Body of pancreas (tissue), 4 donors: ENCODE results near the gene HNRNPR. TPM values are rescaled to one million over a fixed set of nuclear protein-coding genes. Genes with fewer than 3 reads are reported as not detected.

Source experiments
- ATAC-seq: fragments of 150-250 bp; one replicate; pipeline ENCODE4 v1.9.1; 2016
- DNase-seq, 4 donors: peaks; one replicate each; pipeline ENCODE4 v3.0.0-alpha.2; 2019
- H3K27ac ChIP-seq, 4 donors: fragments of 200-600 bp; sonication (generic); 1 replicate in 3 of 4; 2 replicates in 1 of 4; pipeline versions ENCODE4 v1.5.1 to v1.6.1; 2016 to 2019; ENCODE audit warnings: mild to moderate bottlenecking in 1 of 4, mixed read lengths in 1 of 4, moderate library complexity in 1 of 4
- H3K27me3 ChIP-seq, 2 donors: fragments of 200-600 bp; sonication (generic); one replicate each; pipeline ENCODE4 v1.6.0; 2016; ENCODE audit warnings: mild to moderate bottlenecking in 1 of 2
- H3K36me3 ChIP-seq, 2 donors: fragments of 200-600 bp; sonication (generic); replicated peaks in 1 of 2; 2 replicates each; pipeline ENCODE4 v1.5.1; 2016; ENCODE audit warnings: low read depth in 2 of 2; ENCODE audit not compliant: insufficient read depth in 1 of 2
- H3K4me1 ChIP-seq: fragments of 200-600 bp; sonication (generic); one replicate; pipeline ENCODE4 v1.6.0; 2016
- H3K4me3 ChIP-seq, 2 donors: fragments of 200-600 bp; sonication (generic); 1 replicate in 1 of 2; 2 replicates in 1 of 2; pipeline ENCODE4 v1.5.1; 2016 to 2019
- H3K9me3 ChIP-seq, 3 donors: fragments of 200-600 bp; sonication (generic); 1 replicate in 2 of 3; 2 replicates in 1 of 3; pipeline ENCODE4 v1.5.1; 2016
- POLR2A ChIP-seq, 3 donors: fragments of 450-650 bp; IDR thresholded peaks; one replicate each; pipeline ENCODE4 v1.6.1; 2016; ENCODE audit warnings: antibody characterized with exemption in 3 of 3, mild to moderate bottlenecking in 2 of 3
- WGBS, 2 donors: methylation state at CpG; one replicate each; pipeline ENCODE4 v1.1.5; 2017; 5-methylcytosine and 5-hydroxymethylcytosine counted together
- intact Hi-C: fragments of 100-400 bp; cut with DNase I; formaldehyde crosslinking; loops from one replicate; pipeline ENCODE4 v1.15.1; 2023
- total RNA-seq, 2 donors: library from RNA; depleted of rRNA; stranded (reverse); fragments of >200 nt; gene quantifications; one replicate each; pipeline ENCODE4 v1.1.0, GENCODE V29; 2016
- TF ChIP-seq, protein P1 (sequence below), 7 experiments: fragments of 450-650 bp in 4 of 7; fragments of 200-600 bp in 3 of 7; sonication (generic) in 3 of 7; IDR thresholded peaks; one replicate each; pipeline ENCODE4 v1.5.1; 2016 to 2019; ENCODE audit warnings: antibody characterized with exemption in 7 of 7

HNRNPR gene
- total RNA-seq, 2 donors from 2014 or later: 34.2 to 41.2 TPM

DNA sequence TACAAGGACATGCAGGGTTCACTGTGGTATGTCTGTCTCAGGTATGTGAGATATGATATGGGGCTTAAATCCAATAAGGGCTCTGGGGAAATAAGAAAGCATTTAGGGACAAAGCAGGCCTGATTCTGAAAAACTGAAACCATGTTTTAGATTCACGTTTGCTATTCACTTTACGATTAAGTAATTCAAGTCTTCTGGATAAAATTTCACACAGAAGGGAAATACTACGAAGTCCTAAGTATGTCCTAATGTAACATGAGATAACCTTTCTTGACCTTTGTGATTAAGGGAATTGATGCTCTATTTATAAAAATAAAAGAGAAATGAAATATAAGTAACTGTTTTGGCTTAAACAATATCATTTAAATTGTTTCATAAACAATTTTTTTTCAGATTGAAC lies 55.4 kb downstream of the HNRNPR start:
- no peaks in the 10 kb centered on the region for H3K36me3 ChIP-seq
- H3K4me1 ChIP-seq: peaks cover 22% of the 10 kb centered on the region
- intact Hi-C loops: no loop called here
- H3K4me3 ChIP-seq: no peak overlapping the region
- H3K27me3 ChIP-seq: no peaks in the 10 kb centered on the region
- DNase-seq: no peak
- peak overlapping the region in 1 of 4 donors; percentile 52 for H3K27ac ChIP-seq
- no peaks in the 10 kb centered on the region for H3K9me3 ChIP-seq
- 32 to 33% methylated on average over 3 of the region's 3 CpGs for WGBS, 2 donors
- TF ChIP-seq, protein P1, sequence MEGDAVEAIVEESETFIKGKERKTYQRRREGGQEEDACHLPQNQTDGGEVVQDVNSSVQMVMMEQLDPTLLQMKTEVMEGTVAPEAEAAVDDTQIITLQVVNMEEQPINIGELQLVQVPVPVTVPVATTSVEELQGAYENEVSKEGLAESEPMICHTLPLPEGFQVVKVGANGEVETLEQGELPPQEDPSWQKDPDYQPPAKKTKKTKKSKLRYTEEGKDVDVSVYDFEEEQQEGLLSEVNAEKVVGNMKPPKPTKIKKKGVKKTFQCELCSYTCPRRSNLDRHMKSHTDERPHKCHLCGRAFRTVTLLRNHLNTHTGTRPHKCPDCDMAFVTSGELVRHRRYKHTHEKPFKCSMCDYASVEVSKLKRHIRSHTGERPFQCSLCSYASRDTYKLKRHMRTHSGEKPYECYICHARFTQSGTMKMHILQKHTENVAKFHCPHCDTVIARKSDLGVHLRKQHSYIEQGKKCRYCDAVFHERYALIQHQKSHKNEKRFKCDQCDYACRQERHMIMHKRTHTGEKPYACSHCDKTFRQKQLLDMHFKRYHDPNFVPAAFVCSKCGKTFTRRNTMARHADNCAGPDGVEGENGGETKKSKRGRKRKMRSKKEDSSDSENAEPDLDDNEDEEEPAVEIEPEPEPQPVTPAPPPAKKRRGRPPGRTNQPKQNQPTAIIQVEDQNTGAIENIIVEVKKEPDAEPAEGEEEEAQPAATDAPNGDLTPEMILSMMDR (IDR thresholded peaks at IDR 0.05): no peak
- TF ChIP-seq POLR2A (IDR thresholded peaks at IDR 0.05): no peak
- no peak for ATAC-seq

DNA sequence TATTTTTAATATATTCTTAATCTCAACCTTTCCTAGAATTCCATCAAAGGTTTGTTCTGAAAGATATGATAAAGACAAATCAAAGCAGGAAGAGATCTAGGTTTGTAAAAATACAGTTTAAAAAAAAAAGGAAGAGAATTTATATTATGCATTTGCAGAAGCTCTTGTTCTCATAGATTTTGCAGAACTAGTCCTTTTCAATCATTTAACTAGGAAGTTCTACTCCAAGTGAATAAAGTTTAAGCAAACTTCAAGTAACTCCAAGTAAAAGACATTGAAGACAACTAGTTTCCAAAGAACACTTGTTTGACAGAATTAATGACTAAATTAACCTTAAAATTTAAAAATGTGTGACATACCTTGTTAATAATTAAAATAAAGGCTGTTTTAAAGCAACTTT lies 55.9 kb downstream of the HNRNPR start:
- Histone ChIP-seq H3K9me3 (no peaks in the 10 kb centered on the region), H3K27ac (peak overlapping the region in 1 of 4 donors; percentile 52), H3K4me3 (no peak overlapping the region), H3K36me3 (no peaks in the 10 kb centered on the region), H3K27me3 (no peaks in the 10 kb centered on the region), H3K4me1 (peaks cover 25% of the 10 kb centered on the region)
- TF ChIP-seq POLR2A (IDR thresholded peaks at IDR 0.05): no peak
- TF ChIP-seq, protein P1 (IDR thresholded peaks at IDR 0.05): no peak
- intact Hi-C loops: no loop called here
- ATAC-seq (no peak), DNase-seq (no peak)

DNA sequence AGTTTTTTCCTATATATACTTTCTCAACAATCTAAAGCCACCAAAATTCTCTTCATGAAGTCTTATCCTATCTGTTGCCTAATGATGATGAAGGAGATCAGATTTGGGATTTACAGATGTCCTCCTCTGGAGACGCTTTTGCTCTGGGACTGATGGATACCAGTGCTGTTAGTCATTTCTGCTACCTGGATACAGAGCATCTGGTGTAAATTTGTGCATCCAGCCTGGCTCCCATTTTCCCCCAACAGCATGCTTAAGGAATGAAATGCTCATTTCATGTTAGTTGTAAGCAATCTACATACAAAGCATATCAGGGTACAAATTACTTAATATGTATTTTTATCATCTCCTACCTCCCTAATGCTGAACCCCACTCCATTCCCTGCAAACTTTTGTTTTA lies 57.7 kb downstream of the HNRNPR start:
- H3K4me1 ChIP-seq: peaks cover 38% of the 10 kb centered on the region
- TF ChIP-seq POLR2A (IDR thresholded peaks at IDR 0.05): no peak
- TF ChIP-seq, protein P1 (IDR thresholded peaks at IDR 0.05): no peak
- no peaks in the 10 kb centered on the region for H3K36me3 ChIP-seq
- intact Hi-C loops: no loop called here
- ATAC-seq: no peak
- no peak overlapping the region for H3K27ac ChIP-seq
- WGBS, 2 donors: 94 to 95% methylated on average over 1 of the region's 1 CpG
- no peaks in the 10 kb centered on the region for H3K27me3 ChIP-seq
- no peaks in the 10 kb centered on the region for H3K9me3 ChIP-seq
- no peak overlapping the region for H3K4me3 ChIP-seq
- no peak for DNase-seq

DNA sequence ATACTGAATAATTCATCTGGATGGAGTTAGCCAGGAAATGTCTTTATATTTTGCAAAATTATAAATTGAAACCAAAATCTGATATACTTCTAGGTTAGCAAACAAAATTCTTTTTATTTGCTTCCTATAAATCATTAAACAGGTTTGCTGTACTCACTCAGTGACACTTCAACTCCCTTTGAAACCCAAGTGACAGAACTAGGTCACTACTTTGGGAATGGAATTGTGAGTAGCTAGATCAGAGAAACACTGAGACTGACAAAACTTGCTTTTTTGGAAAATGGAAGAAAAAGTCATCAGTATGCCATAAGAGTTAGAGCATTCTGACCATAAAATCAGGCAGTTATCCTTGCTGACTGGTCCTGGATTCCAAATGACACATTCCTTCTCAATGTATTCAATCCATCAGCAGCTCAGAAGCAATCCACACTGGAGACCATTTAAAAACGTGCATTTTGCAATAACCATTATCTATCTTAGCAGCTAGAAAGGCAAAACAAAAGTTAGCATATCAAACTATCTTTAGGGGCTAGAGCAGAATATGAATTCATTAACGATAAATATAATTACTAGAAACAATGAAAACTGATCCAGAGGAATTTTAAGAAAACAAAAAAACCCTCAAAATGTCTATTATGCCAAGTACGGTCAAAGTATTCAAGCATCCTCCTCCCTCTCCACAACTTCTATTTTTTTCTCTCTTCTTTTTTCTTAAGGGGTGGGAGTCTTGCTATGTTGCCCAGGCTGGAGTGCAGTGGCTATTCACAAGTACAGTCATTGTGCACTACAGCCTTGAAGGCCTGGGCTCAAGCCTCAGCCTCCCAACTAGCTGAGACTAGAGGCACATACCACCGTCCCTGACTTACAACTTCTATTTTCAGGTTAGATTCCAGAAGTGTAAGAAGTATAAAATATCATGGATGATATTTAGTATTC lies 60.1 kb downstream of the HNRNPR start:
- Histone ChIP-seq H3K27ac (peak overlapping the region in 3 of 4 donors; percentile 5 to 72 (median 48)), H3K27me3 (no peaks in the 10 kb centered on the region), H3K36me3 (no peaks in the 10 kb centered on the region), H3K4me1 (peaks cover 38% of the 10 kb centered on the region), H3K9me3 (no peaks in the 10 kb centered on the region), H3K4me3 (no peak overlapping the region)
- TF ChIP-seq POLR2A (IDR thresholded peaks at IDR 0.05): no peak
- TF ChIP-seq, protein P1 (IDR thresholded peaks at IDR 0.05): no peak
- DNase-seq: no peak
- intact Hi-C loops: no loop called here
- 54 to 57% methylated on average over 4 of the region's 4 CpGs for WGBS, 2 donors
- ATAC-seq: peak; percentile 81
